ENCODE measurements around the gene PPP2R5B.

Gene PPP2R5B

GRCh38 chr11:64925536-64926436 lies 1.3 kb downstream of the PPP2R5B start:
- DNase-seq (ENCODE audit: low spot score): no peak
- in situ Hi-C loops (cut with MboI; ENCODE audit: low pct_unique_long_range_greater_than_20kb, low sequenced_read_pairs, unreplicated experiment): no loop called here
- no peak for TF ChIP-seq CTCF (IDR thresholded peaks at IDR 0.05; ENCODE audit: extremely low read depth, insufficient read depth, missing control alignments)

- DNase-seq (ENCODE audit: low spot score): no peak
- in situ Hi-C loops (cut with MboI; ENCODE audit: low pct_unique_long_range_greater_than_20kb, low sequenced_read_pairs, unreplicated experiment): no loop called here
- TF ChIP-seq CTCF (IDR thresholded peaks at IDR 0.05; ENCODE audit: extremely low read depth, insufficient read depth, missing control alignments): no peak
Observed at GRCh38 chr11:64926689-64927088, 2.2 kb downstream of the PPP2R5B start.

- TF ChIP-seq CTCF (IDR thresholded peaks at IDR 0.05; ENCODE audit: extremely low read depth, insufficient read depth, missing control alignments): no peak
- peak; percentile 12 for DNase-seq (ENCODE audit: low spot score)
- in situ Hi-C loops (cut with MboI; ENCODE audit: low pct_unique_long_range_greater_than_20kb, low sequenced_read_pairs, unreplicated experiment): no loop called here
Observed at GRCh38 chr11:64928957-64929356, 4.5 kb downstream of the PPP2R5B start.

GRCh38 chr11:64929625-64930024 lies 5.1 kb downstream of the PPP2R5B start:
- no peak for DNase-seq (ENCODE audit: low spot score)
- no peak for TF ChIP-seq CTCF (IDR thresholded peaks at IDR 0.05; ENCODE audit: extremely low read depth, insufficient read depth, missing control alignments)
- in situ Hi-C loops (cut with MboI; ENCODE audit: low pct_unique_long_range_greater_than_20kb, low sequenced_read_pairs, unreplicated experiment): no loop called here

GRCh38 chr11:64930340-64930739 lies 5.9 kb downstream of the PPP2R5B start:
- DNase-seq (ENCODE audit: low spot score): no peak
- in situ Hi-C loops (cut with MboI; ENCODE audit: low pct_unique_long_range_greater_than_20kb, low sequenced_read_pairs, unreplicated experiment): no loop called here

GRCh38 chr11:64931290-64931689 lies 6.8 kb downstream of the PPP2R5B start:
- TF ChIP-seq CTCF (IDR thresholded peaks at IDR 0.05; ENCODE audit: extremely low read depth, insufficient read depth, missing control alignments): no peak
- no peak for DNase-seq (ENCODE audit: low spot score)
- in situ Hi-C loops (cut with MboI; ENCODE audit: low pct_unique_long_range_greater_than_20kb, low sequenced_read_pairs, unreplicated experiment): no loop called here

More at GRCh38 chr11:64930340-64930739, 5.9 kb downstream of the PPP2R5B start:
- no peak for TF ChIP-seq CTCF (IDR thresholded peaks at IDR 0.05; ENCODE audit: extremely low read depth, insufficient read depth, missing control alignments)

All from GM13977 (cell line).